ENCODE results near the gene H3-3A.

DNA sequence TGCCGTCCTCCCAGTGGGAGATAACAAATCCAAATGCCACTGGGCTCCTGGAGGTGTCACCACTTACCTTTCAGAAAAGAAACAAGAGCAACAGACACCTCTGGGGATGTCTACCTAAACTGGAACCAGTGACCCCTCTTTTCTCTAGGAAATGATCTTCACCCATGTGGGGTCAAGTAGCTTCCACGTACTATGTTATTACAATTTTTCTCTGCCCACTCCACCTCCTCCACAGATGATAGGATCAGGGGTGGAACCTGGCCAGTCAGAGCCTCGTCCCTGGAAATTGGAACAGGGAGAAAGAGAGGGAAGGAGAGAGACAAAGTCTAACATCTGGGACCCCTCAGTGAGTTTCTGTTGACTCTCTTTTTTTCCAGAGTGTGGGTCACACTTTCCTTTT is 50.1 kb downstream of the H3-3A start:
- TF ChIP-seq CTCF (IDR thresholded peaks at IDR 0.05) (no peak), POLR2AphosphoS5 (IDR thresholded peaks at IDR 0.05) (no peak), POLR2A (IDR thresholded peaks at IDR 0.05) (no peak)
